Measurements from ENCODE around the gene MRPL30. TPM values are rescaled to one million over a fixed set of nuclear protein-coding genes. Genes with fewer than 3 reads are reported as not detected.

MRPL30 gene
- total RNA-seq, 2 experiments from 2014 or later: 28.8 to 30.9 TPM

- H3K9me2 ChIP-seq (ENCODE audit: insufficient read depth, low read length): no peaks in the 10 kb centered on the region
- TF ChIP-seq, protein P1, sequence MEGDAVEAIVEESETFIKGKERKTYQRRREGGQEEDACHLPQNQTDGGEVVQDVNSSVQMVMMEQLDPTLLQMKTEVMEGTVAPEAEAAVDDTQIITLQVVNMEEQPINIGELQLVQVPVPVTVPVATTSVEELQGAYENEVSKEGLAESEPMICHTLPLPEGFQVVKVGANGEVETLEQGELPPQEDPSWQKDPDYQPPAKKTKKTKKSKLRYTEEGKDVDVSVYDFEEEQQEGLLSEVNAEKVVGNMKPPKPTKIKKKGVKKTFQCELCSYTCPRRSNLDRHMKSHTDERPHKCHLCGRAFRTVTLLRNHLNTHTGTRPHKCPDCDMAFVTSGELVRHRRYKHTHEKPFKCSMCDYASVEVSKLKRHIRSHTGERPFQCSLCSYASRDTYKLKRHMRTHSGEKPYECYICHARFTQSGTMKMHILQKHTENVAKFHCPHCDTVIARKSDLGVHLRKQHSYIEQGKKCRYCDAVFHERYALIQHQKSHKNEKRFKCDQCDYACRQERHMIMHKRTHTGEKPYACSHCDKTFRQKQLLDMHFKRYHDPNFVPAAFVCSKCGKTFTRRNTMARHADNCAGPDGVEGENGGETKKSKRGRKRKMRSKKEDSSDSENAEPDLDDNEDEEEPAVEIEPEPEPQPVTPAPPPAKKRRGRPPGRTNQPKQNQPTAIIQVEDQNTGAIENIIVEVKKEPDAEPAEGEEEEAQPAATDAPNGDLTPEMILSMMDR (conservative IDR thresholded peaks at IDR 0.05; ENCODE audit: low read length): no peak
- TF ChIP-seq EZH2phosphoT487 (IDR thresholded peaks at IDR 0.05; ENCODE audit: borderline replicate concordance, low read depth, low read length): no peak
- H4K20me1 ChIP-seq (ENCODE audit: insufficient read depth, low read length): no peaks in the 10 kb centered on the region
- peak within 1 kb of the TSS; percentile 84 for H2AFZ ChIP-seq (ENCODE audit: low read length)
- CTCF ChIA-PET (ENCODE audit: unreplicated experiment): no interaction called here
- H3K79me2 ChIP-seq (ENCODE audit: insufficient read depth, low read depth, low read length): no peaks in the 10 kb centered on the region
- peak; percentile 91 for DNase-seq (ENCODE audit: low spot score)
- H3K27ac ChIP-seq (ENCODE audit: low read depth, low read length, poor library complexity, severe bottlenecking): peak within 1 kb of the TSS; percentile 48
- H3K4me2 ChIP-seq (ENCODE audit: low read length): peak within 1 kb of the TSS; percentile 83
- no peaks in the 10 kb centered on the region for H3K9me3 ChIP-seq (ENCODE audit: low read length)
- POLR2A ChIA-PET: interaction anchor here (0.6 to 1.8 kb wide), 9 partner anchors 12 to 702 kb away, joined by 3 to 12 read pairs (median 3); partner anchors contain the start of genes LIPT1 and TSGA10
- no TSS peak for BruUV-seq (replicated peaks)
- H3K36me3 ChIP-seq (ENCODE audit: insufficient read depth, low read length): no peaks in the 10 kb centered on the region
- H3K4me1 ChIP-seq (ENCODE audit: insufficient read depth, low read length, poor library complexity, severe bottlenecking): peaks cover 12% of the 10 kb centered on the region
- intact Hi-C loops (cut with micrococcal nuclease; ENCODE audit: unreplicated experiment): loop anchor here (1.0 to 2.0 kb wide), 4 partner anchors 13 to 349 kb away; partner anchors contain the start of genes LIPT1, MITD1, MRPL30 and REV1
- H3K4me3 ChIP-seq (ENCODE audit: low read depth, low read length, poor library complexity, severe bottlenecking): peak within 1 kb of the TSS; percentile 71
These were observed 39.6 kb upstream of the MRPL30 start, which contains the start of gene C2orf15 for GRCh38 chr2:99141110-99142108. Gene C2orf15, plus strand, starts transcription at chr2:99141707. Its CDS starts 8,852 bp downstream, at chr2:99150559.

DNA sequence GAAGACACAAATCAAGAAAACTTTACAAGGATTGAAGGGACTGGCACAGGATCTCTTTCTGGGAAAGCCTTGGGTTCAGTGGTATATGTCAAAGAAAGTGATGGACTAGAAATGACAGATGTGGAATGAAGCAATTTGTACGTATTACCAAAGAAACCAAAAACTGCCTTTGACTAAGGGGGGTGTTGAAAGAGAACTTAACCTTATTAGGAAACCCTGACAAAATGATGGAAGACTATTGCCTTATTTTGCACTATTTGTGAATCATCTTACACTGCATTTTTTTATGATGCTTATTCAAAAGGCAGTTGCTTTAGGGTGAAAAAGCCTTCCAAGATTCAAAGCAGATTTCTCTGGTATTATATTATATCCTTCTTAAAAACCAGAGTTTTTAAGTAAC, 30.3 kb upstream of the MRPL30 start:
- Histone ChIP-seq H3K9me3 (ENCODE audit: low read length) (no peaks in the 10 kb centered on the region), H3K79me2 (ENCODE audit: insufficient read depth, low read depth, low read length) (peaks cover 4% of the 10 kb centered on the region; the same call in 1 of the 2 replicates), H3K36me3 (ENCODE audit: insufficient read depth, low read length) (no peaks in the 10 kb centered on the region), H3K27ac (ENCODE audit: low read depth, low read length, poor library complexity, severe bottlenecking) (no peak overlapping the region), H4K20me1 (ENCODE audit: insufficient read depth, low read length) (no peaks in the 10 kb centered on the region), H3K4me3 (ENCODE audit: low read depth, low read length, poor library complexity, severe bottlenecking) (no peak overlapping the region), H3K4me2 (ENCODE audit: low read length) (no peak overlapping the region), H3K9me2 (ENCODE audit: insufficient read depth, low read length) (no peaks in the 10 kb centered on the region), H2AFZ (ENCODE audit: low read length) (no peak overlapping the region), H3K4me1 (ENCODE audit: insufficient read depth, low read length, poor library complexity, severe bottlenecking) (peaks cover 9% of the 10 kb centered on the region)
- ChIA-PET POLR2A (interaction anchor here (0.7 kb wide), 1 partner anchor 384 kb away, joined by 3 read pairs; no protein-coding TSS in a partner anchor), CTCF (ENCODE audit: unreplicated experiment) (no interaction called here)
- BruUV-seq (replicated peaks): no TSS peak
- no peak for TF ChIP-seq EZH2phosphoT487 (IDR thresholded peaks at IDR 0.05; ENCODE audit: borderline replicate concordance, low read depth, low read length)
- TF ChIP-seq, protein P1 (conservative IDR thresholded peaks at IDR 0.05; ENCODE audit: low read length): no peak
- intact Hi-C loops (cut with micrococcal nuclease; ENCODE audit: unreplicated experiment): no loop called here
- no peak for DNase-seq (ENCODE audit: low spot score)

Measured in OCI-LY7 (cell line).